Thyroid gland (tissue), 4 donors: ENCODE results near the gene FAM222B.

Source experiments
- CTCF ChIP-seq, 6 experiments: fragments of 200-600 bp in 3 of 6; fragments of 450-650 bp in 3 of 6; sonication (generic) in 3 of 6; IDR thresholded peaks; one replicate each; pipeline ENCODE4 v1.5.1; 2016 to 2019; ENCODE audit warnings: antibody characterized with exemption in 6 of 6, mild to moderate bottlenecking in 2 of 6, inconsistent platforms in 1 of 6, moderate library complexity in 1 of 6
- POLR2A ChIP-seq, 2 donors: fragments of 450-650 bp; IDR thresholded peaks; one replicate each; pipeline ENCODE4 v1.6.1; 2017; ENCODE audit warnings: antibody characterized with exemption in 2 of 2, mild to moderate bottlenecking in 2 of 2, moderate library complexity in 1 of 2

- no peak for TF ChIP-seq CTCF (IDR thresholded peaks at IDR 0.05)
- TF ChIP-seq POLR2A (IDR thresholded peaks at IDR 0.05) = no peak
These were observed 8.2 kb downstream of the FAM222B start for GRCh38 chr17:28834420-28834819.
